Astrocyte of the spinal cord (primary cell): Measurements from ENCODE around the gene SPAAR.

ENCODE experiments used
- DNase-seq: peaks from one replicate; pipeline ENCODE4 v3.0.0; 2011; ENCODE audit warnings: low read depth, low spot score
- H3K4me3 ChIP-seq: 2 replicates; pipeline ENCODE4 v1.5.1; 2011; ENCODE audit warnings: low read depth, mild to moderate bottlenecking, low read length, moderate library complexity
- in situ Hi-C: cut with HindIII; loops from 2 replicates; pipeline ENCODE4 v1.10.0; 2017; ENCODE audit warnings: low sequenced_read_pairs
- TF ChIP-seq, protein P1 (sequence below): IDR thresholded peaks from 2 replicates; pipeline ENCODE4 v1.5.1; 2012; ENCODE audit warnings: low read depth, mild to moderate bottlenecking, low read length, inconsistent platforms

SPAAR gene

DNA sequence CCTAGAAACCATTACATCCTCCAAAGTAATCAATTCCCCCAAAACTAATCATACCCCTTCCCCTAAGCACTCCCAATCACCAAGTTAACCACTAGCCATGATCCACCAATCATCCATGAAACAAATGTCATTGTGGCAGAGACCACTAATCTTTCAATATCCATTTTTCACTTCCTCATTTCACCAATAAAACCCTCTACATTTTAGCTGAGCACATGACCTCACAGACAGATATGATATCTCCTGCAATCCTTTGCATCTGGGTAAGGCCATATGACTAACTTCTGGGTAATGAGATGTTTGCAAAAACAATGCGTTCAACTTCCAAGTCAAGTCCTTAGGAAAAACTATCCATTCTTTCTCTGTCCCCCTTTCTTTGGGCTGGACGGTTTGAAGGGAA is 27.9 kb downstream of the SPAAR start:
- DNase-seq, result no peak
- TF ChIP-seq, protein P1, sequence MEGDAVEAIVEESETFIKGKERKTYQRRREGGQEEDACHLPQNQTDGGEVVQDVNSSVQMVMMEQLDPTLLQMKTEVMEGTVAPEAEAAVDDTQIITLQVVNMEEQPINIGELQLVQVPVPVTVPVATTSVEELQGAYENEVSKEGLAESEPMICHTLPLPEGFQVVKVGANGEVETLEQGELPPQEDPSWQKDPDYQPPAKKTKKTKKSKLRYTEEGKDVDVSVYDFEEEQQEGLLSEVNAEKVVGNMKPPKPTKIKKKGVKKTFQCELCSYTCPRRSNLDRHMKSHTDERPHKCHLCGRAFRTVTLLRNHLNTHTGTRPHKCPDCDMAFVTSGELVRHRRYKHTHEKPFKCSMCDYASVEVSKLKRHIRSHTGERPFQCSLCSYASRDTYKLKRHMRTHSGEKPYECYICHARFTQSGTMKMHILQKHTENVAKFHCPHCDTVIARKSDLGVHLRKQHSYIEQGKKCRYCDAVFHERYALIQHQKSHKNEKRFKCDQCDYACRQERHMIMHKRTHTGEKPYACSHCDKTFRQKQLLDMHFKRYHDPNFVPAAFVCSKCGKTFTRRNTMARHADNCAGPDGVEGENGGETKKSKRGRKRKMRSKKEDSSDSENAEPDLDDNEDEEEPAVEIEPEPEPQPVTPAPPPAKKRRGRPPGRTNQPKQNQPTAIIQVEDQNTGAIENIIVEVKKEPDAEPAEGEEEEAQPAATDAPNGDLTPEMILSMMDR, result no peak
- in situ Hi-C loops, result no loop called here
- no peak overlapping the region for H3K4me3 ChIP-seq

DNA sequence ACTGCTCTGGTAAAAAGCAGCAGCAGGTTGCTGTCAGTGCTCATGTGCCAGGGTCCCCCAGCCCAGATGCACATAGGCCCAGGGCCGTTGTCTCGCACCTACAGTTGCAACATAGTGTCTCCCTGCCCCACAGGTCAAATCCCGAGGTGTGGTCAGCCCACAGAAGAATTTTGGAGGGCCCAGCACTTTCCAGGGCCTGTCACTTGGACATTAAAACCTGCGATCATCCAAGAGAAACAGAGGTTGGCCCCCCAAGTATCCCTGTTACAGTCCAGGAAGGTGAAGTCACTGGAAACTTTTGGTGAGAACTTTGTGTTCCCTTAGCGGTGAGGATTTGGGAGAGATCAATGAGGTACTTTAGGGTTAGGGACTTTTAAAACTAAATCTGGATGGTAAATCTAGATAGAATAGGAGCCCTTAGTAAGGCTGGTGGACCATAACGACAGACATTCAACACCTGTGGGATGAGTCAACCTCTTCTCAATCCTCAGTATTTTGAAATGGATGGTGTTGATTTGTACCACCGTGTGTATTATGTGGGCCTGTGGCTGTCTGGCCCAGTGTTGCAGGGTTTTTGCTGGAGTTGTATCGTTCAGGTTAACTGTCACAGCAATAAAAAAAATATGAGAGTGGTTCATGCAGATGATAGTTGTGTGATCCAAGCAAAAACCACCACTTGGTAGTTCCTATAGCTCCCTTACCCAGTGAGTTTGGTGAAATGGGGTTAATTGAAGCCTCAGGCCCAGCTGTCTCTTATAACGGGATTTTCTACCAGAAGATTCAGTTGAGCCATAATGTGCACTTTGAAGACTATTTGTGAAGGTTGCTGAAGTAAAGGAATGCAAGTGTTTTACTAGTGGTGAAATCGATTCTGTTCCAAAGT is 29.4 kb downstream of the SPAAR start:
- no peak overlapping the region for H3K4me3 ChIP-seq
- TF ChIP-seq, protein P1, result no peak
- in situ Hi-C loops, result no loop called here
- DNase-seq, result no peak

- no peak overlapping the region for H3K4me3 ChIP-seq
- in situ Hi-C loops, result no loop called here
- DNase-seq, result no peak
- TF ChIP-seq, protein P1, result no peak
Measured at GRCh38 chr9:35939679-35940250, 30.5 kb downstream of the SPAAR start.

DNA sequence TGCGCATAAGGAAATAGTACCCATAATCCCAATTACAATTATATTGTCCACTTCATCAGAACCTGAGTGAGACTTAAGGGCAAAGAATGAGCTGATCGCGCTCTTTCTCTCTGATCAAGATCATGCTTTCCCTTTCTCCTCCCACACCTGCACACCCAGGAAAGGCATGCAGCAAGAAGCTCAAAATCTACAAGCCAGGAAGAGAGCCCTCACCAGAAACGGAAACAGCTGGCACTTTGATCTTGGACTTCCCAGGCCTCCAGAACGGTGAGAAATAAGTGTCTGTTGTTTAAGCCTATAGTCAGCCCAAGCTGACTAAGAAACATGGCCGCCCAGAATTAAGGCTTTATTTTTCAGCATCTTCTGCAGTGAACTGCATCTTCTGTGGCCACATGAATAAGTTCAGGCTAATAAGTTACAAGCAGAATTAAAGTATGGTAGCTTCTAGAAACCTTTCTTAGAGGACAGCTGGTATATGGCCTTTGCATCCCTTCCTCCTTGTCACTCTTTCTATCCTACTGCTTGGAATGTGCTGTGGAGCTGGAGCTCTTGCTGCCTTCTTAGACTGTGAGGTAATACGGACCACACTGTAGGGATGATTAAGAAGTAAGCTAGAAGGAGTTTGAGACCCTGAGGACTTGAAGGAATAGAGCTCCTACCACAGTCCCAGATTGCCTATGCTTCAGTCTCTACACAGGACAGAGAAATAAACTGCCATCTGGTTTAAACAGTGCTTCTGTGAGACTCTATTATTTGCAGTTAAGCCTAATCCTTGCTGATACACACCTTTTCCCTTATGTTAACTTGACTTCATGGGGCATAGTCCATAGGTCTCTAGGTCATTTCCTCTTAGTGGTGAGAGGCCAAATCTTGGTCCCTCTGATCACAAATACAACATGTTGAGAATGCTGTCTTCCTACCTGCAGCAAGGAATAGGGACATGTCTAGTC is 31.4 kb downstream of the SPAAR start:
- H3K4me3 ChIP-seq, result no peak overlapping the region
- in situ Hi-C loops, result no loop called here
- DNase-seq, result no peak
- TF ChIP-seq, protein P1, result no peak

- in situ Hi-C loops, result no loop called here
- TF ChIP-seq, protein P1, result no peak
- H3K4me3 ChIP-seq, result no peak overlapping the region
- DNase-seq, result no peak
Measured at GRCh38 chr9:35942286-35942685, 33.0 kb downstream of the SPAAR start.

- in situ Hi-C loops, result no loop called here
- DNase-seq, result no peak
- H3K4me3 ChIP-seq, result no peak overlapping the region
- TF ChIP-seq, protein P1, result no peak
Measured at GRCh38 chr9:35944173-35944572, 34.9 kb downstream of the SPAAR start.
